Measurements from ENCODE around the gene NR5A1.

NR5A1 gene

GRCh38 chr9:124440786-124441185 lies 66.4 kb downstream of the NR5A1 start:
- DNase-seq (ENCODE audit: low spot score): no peak

GRCh38 chr9:124439686-124440243 lies 67.4 kb downstream of the NR5A1 start:
- no peak for DNase-seq (ENCODE audit: low spot score)

- DNase-seq (ENCODE audit: low spot score): no peak
Measured at GRCh38 chr9:124439086-124439485, 68.1 kb downstream of the NR5A1 start.

- DNase-seq (ENCODE audit: low spot score): no peak
Measured at GRCh38 chr9:124438091-124438490, 69.1 kb downstream of the NR5A1 start.

GRCh38 chr9:124437086-124437485 lies 70.1 kb downstream of the NR5A1 start:
- DNase-seq (ENCODE audit: low spot score): no peak

GRCh38 chr9:124436320-124436719 lies 70.9 kb downstream of the NR5A1 start:
- DNase-seq (ENCODE audit: low spot score): no peak

Measured in D341Med (cell line).